Measurements from ENCODE around the gene LETMD1. TPM values are rescaled to one million over a fixed set of nuclear protein-coding genes. Genes with fewer than 3 reads are reported as not detected.

The LETMD1 gene
- total and polyA plus RNA-seq, 9 of the 15 experiments (the other 6 are each of a cell fraction or from before 2014, with no cell fraction given) = 58.7 to 163 (median 75.4) TPM

DNA sequence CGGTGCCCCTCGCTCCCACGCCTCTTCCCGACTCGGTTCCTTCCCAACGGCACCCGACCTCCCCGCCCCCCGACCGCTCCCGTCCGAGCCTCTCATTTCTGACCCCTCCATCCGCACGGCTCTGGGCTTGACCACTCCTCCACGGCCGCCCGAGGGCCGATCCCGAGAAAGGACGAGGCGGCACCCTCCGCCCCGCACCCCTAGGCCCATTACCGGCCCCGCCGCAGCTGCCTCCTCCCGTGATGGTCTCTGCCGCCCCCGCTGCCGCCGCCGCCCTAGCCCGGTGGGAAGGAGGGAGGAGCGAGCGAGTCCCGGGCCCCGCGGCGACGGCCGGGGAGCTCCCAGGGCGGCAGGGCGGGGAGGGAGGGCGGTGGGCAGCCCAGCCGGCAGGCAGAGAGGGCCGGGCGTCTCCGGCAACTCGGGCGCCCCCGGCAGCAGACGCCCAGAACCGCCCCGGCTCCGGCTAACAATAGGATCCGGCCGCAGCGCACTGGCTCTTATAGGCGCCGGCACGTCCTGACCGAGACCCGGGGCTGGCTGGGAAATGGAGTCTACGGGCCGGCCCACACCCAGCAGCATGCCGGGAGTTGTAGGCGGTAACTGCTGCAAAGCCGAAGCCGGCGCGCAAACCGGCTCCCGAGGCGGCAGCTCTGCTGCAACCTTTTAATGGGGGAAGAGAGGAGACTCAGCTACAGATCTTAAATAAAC, 35.2 kb downstream of the LETMD1 start, which contains the start of gene CSRNP2 (continued):
- TF ChIP-seq CTCF (IDR thresholded peaks at IDR 0.05 in 2 of 3, conservative IDR thresholded peaks at IDR 0.05 in 1 of 3; ENCODE audit: insufficient read depth in 2 of 3, low read depth in 1 of 3, low read length in 3 of 3) (peak in 1 of 3 experiments; percentile 23; a peak in 3 of 6 replicates), YY1 (IDR thresholded peaks at IDR 0.05; ENCODE audit: borderline replicate concordance in 1 of 3, control insufficient read depth in 1 of 3, extremely low read depth in 1 of 3, insufficient read depth in 3 of 3, insufficient read length in 1 of 3, insufficient replicate concordance in 2 of 3, low read depth in 1 of 3, low read length in 2 of 3) (peak in 2 of 3 experiments; percentile 67 to 71), CBX3 (IDR thresholded peaks at IDR 0.05; ENCODE audit: borderline replicate concordance in 1 of 2, low read length in 2 of 2) (peak in 1 of 2 experiments; percentile 70; a peak in 1 of 3 replicates), POLR2AphosphoS5 (IDR thresholded peaks at IDR 0.05; ENCODE audit: control insufficient read depth, insufficient read depth, low read depth, low read length) (peak; percentile 92; the same call in 1 of the 2 replicates), ETV5 (CRISPR knock-in tag; IDR thresholded peaks at IDR 0.05; ENCODE audit: low read depth) (peak; percentile 51; the same call in 1 of the 2 replicates), ZNF436 (CRISPR knock-in tag; IDR thresholded peaks at IDR 0.05) (no peak), ZBTB17 (CRISPR knock-in tag; IDR thresholded peaks at IDR 0.05) (0 out of 2 replicates have a peak, but pooled peaks have one; percentile 52), SMAD1 (IDR thresholded peaks at IDR 0.05; ENCODE audit: low read depth, low read length, partially characterized antibody) (no peak), HDAC1 (IDR thresholded peaks at IDR 0.05) (peak in 1 of 2 experiments; percentile 55; a peak in 1 of 4 replicates), RBM22 (IDR thresholded peaks at IDR 0.05; ENCODE audit: low read depth, low read length, poor library complexity, severe bottlenecking) (peak; percentile 94), ZNF583 (CRISPR knock-in tag; IDR thresholded peaks at IDR 0.05) (no peak), HNRNPLL (IDR thresholded peaks at IDR 0.05; ENCODE audit: low read depth, low read length, poor library complexity, severe bottlenecking) (peak; percentile 66), ADNP (tag; IDR thresholded peaks at IDR 0.05) (no peak), ZNF395 (CRISPR knock-in tag; IDR thresholded peaks at IDR 0.05) (peak; percentile 58; the same call in 1 of the 2 replicates)
- TF ChIP-seq, protein P1, sequence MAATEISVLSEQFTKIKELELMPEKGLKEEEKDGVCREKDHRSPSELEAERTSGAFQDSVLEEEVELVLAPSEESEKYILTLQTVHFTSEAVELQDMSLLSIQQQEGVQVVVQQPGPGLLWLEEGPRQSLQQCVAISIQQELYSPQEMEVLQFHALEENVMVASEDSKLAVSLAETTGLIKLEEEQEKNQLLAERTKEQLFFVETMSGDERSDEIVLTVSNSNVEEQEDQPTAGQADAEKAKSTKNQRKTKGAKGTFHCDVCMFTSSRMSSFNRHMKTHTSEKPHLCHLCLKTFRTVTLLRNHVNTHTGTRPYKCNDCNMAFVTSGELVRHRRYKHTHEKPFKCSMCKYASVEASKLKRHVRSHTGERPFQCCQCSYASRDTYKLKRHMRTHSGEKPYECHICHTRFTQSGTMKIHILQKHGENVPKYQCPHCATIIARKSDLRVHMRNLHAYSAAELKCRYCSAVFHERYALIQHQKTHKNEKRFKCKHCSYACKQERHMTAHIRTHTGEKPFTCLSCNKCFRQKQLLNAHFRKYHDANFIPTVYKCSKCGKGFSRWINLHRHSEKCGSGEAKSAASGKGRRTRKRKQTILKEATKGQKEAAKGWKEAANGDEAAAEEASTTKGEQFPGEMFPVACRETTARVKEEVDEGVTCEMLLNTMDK (IDR thresholded peaks at IDR 0.05; ENCODE audit: borderline replicate concordance, insufficient read depth, low read depth, low read length, poor library complexity, severe bottlenecking) = peak; percentile 67
- TF ChIP-seq, protein P2, sequence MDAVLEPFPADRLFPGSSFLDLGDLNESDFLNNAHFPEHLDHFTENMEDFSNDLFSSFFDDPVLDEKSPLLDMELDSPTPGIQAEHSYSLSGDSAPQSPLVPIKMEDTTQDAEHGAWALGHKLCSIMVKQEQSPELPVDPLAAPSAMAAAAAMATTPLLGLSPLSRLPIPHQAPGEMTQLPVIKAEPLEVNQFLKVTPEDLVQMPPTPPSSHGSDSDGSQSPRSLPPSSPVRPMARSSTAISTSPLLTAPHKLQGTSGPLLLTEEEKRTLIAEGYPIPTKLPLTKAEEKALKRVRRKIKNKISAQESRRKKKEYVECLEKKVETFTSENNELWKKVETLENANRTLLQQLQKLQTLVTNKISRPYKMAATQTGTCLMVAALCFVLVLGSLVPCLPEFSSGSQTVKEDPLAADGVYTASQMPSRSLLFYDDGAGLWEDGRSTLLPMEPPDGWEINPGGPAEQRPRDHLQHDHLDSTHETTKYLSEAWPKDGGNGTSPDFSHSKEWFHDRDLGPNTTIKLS (IDR thresholded peaks at IDR 0.05; ENCODE audit: borderline replicate concordance, low read depth) = peak; percentile 86

All from K562 (cell line).